ENCODE results near the gene ENO2. TPM values are rescaled to one million over a fixed set of nuclear protein-coding genes. Genes with fewer than 3 reads are reported as not detected.
"Not testable (repeated sequence)": the region's sequence is repeated elsewhere in the genome, so short reads cannot be mapped to it uniquely, and the experiment has no call there.

The ENO2 gene
- polyA plus RNA-seq, 5 donors = 9.0 to 17.8 (median 14.9) TPM

- no peak for DNase-seq
Measured at GRCh38 chr12:6884539-6884938, 29.8 kb upstream of the ENO2 start.

- not testable (repeated sequence) for DNase-seq
Measured at GRCh38 chr12:6886206-6886999, 28.0 kb upstream of the ENO2 start.

- DNase-seq = no peak
Measured at GRCh38 chr12:6887460-6887859, 26.9 kb upstream of the ENO2 start.

GRCh38 chr12:6888360-6888759 lies 26.0 kb upstream of the ENO2 start:
- no peak for DNase-seq

- DNase-seq = not testable (repeated sequence)
Measured at GRCh38 chr12:6888794-6889193, 25.6 kb upstream of the ENO2 start.

GRCh38 chr12:6889775-6890573 lies 24.4 kb upstream of the ENO2 start:
- not testable (repeated sequence) for DNase-seq

- DNase-seq = peak; percentile 98
Measured at GRCh38 chr12:6890789-6891645, 23.4 kb upstream of the ENO2 start.

GRCh38 chr12:6891646-6892001 lies 22.8 kb upstream of the ENO2 start:
- no peak for DNase-seq

GRCh38 chr12:6892683-6893082 lies 21.7 kb upstream of the ENO2 start:
- not testable (repeated sequence) for DNase-seq

- DNase-seq = no peak
Measured at GRCh38 chr12:6894321-6894720, 20.1 kb upstream of the ENO2 start.

- no peak for DNase-seq
Measured at GRCh38 chr12:6896846-6897435, 17.4 kb upstream of the ENO2 start.

GRCh38 chr12:6899427-6899826 lies 15.0 kb upstream of the ENO2 start:
- no peak for DNase-seq

- DNase-seq = peak; percentile 58 to 61
Measured at GRCh38 chr12:6899837-6900519, 14.4 kb upstream of the ENO2 start.

- DNase-seq = no peak
Measured at GRCh38 chr12:6902448-6902847, 11.9 kb upstream of the ENO2 start.

GRCh38 chr12:6903722-6904121 lies 10.7 kb upstream of the ENO2 start:
- DNase-seq = no peak

GRCh38 chr12:6904280-6905276 lies 9.8 kb upstream of the ENO2 start, which contains the start of gene LRRC23:
TSS of gene LRRC23 (plus strand) at chr12:6904822. CDS start at chr12:6905634, 812 bp downstream.
- peak; percentile 95 to 97 for DNase-seq

GRCh38 chr12:6905414-6906040 lies 8.9 kb upstream of the ENO2 start:
- no peak for DNase-seq

GRCh38 chr12:6908141-6908540 lies 6.2 kb upstream of the ENO2 start:
- DNase-seq = not testable (repeated sequence)
